ENCODE measurements around the gene DNAJC7.

- no peak for TF ChIP-seq CTCF (IDR thresholded peaks at IDR 0.05)
- TF ChIP-seq POLR2AphosphoS5 (IDR thresholded peaks at IDR 0.05) = no peak
- TF ChIP-seq POLR2A (IDR thresholded peaks at IDR 0.05) = no peak
- no peak for TF ChIP-seq EP300 (IDR thresholded peaks at IDR 0.05)
Observed at GRCh38 chr17:42034059-42034458, 16.8 kb upstream of the DNAJC7 start.
